LNCaP clone FGC (cell line): ENCODE measurements around the gene YY1AP1.
A peak's percentile ranks its signal among the peaks of the same experiment; 100 is the strongest.
"Not testable (repeated sequence)": the region's sequence is repeated elsewhere in the genome, so short reads cannot be mapped to it uniquely, and the experiment has no call there.

ENCODE experiments used
- DNase-seq: peaks from one replicate; pipeline ENCODE4 v3.0.0-alpha.2; 2011; ENCODE audit warnings: low read depth
- H3K4me3 ChIP-seq: 2 replicates; pipeline ENCODE4 v1.5.1; 2011; ENCODE audit warnings: mild to moderate bottlenecking, low read depth, low read length, control low read depth
- TF ChIP-seq, protein P1 (sequence below): IDR thresholded peaks from 2 replicates; pipeline ENCODE4 v1.5.1; 2012; ENCODE audit warnings: mild to moderate bottlenecking; ENCODE audit not compliant: control insufficient read depth, insufficient read depth; ENCODE audit errors: extremely low read depth

YY1AP1 gene

DNA sequence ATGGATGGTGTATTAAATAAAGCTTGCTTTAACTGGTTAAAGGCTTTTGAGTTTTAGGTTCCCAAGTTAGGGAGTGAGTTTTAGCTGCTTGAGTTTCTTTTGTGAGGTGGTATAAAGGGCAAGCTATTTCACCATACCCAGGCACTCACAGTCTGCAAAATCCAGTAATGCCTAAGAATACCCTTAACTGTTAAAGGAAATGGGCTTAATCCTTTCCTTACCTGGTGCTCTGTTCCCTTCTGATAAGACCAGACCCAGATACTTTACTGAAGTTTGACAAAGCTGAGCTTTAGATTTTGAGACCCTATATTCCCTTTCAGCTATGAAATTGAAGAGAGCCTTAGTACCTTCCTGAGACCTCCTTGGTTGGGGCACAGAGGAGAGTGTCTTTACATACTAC, 48.2 kb downstream of the YY1AP1 start:
- TF ChIP-seq, protein P1, sequence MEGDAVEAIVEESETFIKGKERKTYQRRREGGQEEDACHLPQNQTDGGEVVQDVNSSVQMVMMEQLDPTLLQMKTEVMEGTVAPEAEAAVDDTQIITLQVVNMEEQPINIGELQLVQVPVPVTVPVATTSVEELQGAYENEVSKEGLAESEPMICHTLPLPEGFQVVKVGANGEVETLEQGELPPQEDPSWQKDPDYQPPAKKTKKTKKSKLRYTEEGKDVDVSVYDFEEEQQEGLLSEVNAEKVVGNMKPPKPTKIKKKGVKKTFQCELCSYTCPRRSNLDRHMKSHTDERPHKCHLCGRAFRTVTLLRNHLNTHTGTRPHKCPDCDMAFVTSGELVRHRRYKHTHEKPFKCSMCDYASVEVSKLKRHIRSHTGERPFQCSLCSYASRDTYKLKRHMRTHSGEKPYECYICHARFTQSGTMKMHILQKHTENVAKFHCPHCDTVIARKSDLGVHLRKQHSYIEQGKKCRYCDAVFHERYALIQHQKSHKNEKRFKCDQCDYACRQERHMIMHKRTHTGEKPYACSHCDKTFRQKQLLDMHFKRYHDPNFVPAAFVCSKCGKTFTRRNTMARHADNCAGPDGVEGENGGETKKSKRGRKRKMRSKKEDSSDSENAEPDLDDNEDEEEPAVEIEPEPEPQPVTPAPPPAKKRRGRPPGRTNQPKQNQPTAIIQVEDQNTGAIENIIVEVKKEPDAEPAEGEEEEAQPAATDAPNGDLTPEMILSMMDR = no peak
- DNase-seq = no peak
- H3K4me3 ChIP-seq = no peak overlapping the region

DNA sequence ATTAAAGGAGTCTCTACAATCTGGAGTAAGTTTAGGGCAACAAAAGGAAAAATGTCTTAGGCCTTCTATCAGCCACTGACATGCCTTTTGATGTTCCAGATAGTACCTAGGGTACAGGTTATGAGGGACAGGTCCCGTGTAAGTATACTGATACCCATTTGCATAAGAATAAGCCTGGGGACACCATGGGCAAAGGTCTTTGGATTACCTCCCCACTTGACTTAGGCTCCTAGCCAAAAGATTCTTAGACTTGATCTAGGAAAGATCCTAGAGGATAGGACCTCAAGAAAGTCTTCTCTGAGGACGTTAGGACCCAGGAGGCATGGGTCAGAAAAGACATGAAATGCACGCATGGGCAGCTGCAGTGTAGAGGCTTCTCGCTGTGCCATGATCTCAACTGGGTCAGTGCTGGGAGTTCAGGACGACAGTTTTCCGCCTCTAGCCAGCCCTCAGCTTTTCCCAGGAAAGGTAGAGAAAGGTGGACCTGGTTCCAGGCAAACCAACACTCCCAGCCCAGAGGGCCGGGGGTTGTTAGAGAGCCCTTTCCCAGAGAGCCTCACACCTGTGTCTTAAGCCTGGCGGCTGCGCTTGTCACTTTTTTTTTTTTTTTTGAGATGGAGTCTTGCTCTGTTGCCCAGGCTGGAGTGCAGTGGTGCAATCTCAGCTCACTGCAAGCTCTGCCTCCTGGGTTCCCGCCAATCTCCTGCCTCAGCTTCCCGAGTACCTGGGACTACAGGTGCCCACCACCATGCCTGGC, 52.0 kb downstream of the YY1AP1 start:
- DNase-seq = no peak
- H3K4me3 ChIP-seq = no peak overlapping the region
- TF ChIP-seq, protein P1 = no peak

DNA sequence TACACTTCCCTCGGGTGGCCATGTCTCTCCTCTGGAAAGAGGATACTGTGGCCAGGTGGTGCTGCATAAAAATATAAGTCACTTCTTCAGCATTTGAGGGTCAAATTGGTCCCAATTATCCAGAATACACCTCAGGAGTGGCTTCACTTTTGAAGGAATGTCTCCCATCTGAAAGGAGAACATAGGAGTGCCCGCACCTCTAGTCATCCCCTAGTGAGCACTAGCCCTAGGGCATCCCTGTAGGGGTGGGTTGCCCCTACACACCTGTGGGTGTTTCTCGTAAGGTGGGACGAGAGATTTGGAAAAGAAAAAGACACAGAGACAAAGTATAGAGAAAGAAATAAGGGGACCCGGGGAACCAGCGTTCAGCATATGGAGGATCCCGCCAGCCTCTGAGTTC, 62.1 kb downstream of the YY1AP1 start:
- not testable (repeated sequence) for H3K4me3 ChIP-seq, DNase-seq

DNA sequence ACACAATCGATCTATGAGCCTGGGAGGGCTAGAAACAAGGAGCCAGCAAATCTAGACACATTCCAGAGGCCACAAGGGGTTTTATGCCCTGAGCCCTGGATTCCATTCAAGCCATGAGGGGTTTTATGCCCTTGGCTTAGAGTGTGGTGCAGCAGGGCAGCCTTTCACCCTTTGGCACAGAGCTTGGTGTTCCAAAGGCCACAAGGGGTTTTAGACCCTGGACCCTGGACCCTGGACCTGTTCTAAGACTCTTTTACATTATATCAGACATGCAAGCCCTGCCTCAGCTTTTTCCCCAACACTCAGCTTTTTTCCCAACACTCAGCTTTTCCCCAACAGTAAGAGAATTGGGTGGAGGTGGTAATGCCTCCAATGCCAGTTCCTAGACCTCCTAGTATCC, 65.2 kb downstream of the YY1AP1 start:
- DNase-seq = no peak
- H3K4me3 ChIP-seq = no peak overlapping the region
- TF ChIP-seq, protein P1 = no peak

DNA sequence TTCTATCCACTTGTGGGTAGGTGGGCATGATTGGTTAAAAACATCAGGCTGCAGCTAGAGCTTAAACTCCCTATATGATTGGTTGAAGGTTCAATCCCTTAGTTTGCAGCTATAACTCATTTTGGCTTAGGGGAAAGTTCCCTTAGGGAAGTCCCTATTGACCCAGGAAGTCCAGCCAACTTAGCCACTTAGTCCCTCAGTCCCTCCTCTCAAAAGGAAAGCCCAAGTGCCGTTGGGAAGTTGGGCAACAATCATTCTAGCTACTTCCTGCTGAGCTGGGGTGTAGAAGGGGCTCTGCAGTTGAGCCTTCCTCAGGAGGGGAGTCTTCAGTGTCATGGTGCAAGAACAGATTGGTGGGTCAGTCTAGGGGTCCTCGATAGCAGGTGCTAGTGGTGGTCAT, 66.4 kb downstream of the YY1AP1 start:
- no peak for DNase-seq
- no peak overlapping the region for H3K4me3 ChIP-seq
- TF ChIP-seq, protein P1 = no peak

DNA sequence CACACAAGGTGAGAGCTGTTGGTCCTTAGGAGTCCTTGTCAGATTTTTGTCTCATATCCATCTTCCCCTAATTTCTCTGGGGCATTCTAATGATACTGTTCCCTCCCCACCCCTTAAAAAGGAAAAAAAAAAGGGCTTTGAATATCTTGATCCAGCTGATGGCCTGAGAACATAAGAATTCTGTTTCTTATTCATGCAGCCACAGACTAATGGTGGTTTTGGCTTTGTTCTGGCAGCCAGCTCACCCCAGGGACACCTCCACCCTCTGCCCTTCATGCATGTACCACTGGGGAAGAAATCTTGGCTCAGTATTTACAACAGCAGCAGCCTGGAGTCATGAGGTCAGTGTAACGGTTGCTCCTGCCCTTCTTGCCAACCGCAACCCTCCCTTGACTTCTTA, 75.3 kb downstream of the YY1AP1 start:
- not testable (repeated sequence) for DNase-seq, H3K4me3 ChIP-seq

DNA sequence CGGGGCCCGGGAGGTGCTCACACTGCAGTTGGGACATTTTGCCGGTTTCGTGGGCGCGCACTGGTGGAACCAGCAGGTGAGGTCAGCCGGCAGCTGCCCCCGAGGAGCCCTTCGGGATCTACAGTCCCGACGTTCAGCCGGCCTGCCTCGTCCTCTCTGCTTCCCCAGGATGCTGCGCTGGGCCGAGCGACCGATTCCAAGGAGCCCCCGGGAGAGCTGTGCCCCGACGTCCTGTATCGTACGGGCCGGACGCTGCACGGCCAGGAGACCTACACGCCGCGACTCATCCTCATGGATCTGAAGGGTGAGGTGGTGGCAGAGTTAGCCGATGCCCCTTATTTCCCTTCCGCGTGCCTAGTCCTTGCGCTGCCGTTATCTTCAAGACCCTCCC, 78.3 kb downstream of the YY1AP1 start:
- H3K4me3 ChIP-seq = peak overlapping the region; percentile 67
- DNase-seq = not testable (repeated sequence)

DNA sequence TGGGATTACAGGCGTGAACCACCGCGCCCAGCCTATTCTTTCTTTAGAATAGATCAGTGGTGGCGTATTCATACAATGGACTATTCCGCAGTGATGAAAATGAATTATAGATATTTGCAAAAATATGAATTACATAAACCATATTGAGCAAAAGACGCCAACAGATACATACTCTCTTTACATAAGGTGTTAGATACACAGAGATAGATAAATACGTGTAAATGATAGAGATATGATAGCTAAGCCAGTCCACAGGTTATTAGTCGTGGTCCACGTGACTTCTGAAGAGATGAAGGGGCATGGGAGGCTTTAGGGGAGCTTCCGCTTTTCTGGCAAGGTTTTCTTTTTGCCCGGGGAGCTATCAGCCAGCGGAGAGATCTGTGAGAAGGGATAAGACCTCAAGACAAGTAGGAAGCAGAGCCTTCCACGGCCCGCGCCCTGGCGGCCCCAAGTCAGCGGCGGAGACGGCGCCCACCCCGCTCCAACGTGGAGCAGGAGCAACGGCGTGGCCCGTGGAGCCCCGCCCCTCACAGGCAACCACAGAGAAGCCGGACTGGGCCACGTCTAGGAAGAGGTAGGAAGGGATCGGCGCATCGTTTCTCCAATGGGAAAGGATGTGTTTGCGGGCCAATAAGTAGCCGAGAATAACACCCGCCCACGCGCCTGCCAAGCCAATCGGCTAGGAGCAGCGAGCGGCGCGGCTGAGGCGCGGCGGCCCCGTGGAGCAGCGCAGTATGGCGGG, 78.9 kb downstream of the YY1AP1 start, which contains the start of gene MSTO1:
MSTO1 (plus strand) TSS at position 704 of the 742 bp plus-strand sequence; CDS start at position 735, 31 bp downstream.
- TF ChIP-seq, protein P1 = no peak
- H3K4me3 ChIP-seq = peak within 1 kb of the TSS; percentile 67
- DNase-seq = peak; percentile 97
